NB4 (cell line): Measurements from ENCODE around the gene TNRC6A.
"Not testable (repeated sequence)": the region's sequence is repeated elsewhere in the genome, so short reads cannot be mapped to it uniquely, and the experiment has no call there.

Experiments used
- DNase-seq: peaks from one replicate; pipeline ENCODE4 v3.0.0; 2010; ENCODE audit warnings: low read depth
- H3K4me3 ChIP-seq: one replicate; pipeline ENCODE4 v1.5.1; 2011; ENCODE audit warnings: mild to moderate bottlenecking, low read depth, low read length, moderate library complexity
- CTCF ChIP-seq: IDR thresholded peaks from one replicate; pipeline ENCODE4 v1.5.1; 2012; ENCODE audit warnings: low read depth, low read length
- MAX ChIP-seq: IDR thresholded peaks from 2 replicates; pipeline ENCODE4 v1.6.1; 2011; ENCODE audit warnings: low read depth, low read length
- MYC ChIP-seq: IDR thresholded peaks from 2 replicates; pipeline ENCODE4 v1.6.1; 2011; ENCODE audit warnings: low read depth, low read length
- POLR2A ChIP-seq: IDR thresholded peaks from 2 replicates; pipeline ENCODE4 v1.6.1; 2011; ENCODE audit warnings: mild to moderate bottlenecking; ENCODE audit not compliant: insufficient read length; ENCODE audit errors: extremely low read depth

Gene TNRC6A

DNA sequence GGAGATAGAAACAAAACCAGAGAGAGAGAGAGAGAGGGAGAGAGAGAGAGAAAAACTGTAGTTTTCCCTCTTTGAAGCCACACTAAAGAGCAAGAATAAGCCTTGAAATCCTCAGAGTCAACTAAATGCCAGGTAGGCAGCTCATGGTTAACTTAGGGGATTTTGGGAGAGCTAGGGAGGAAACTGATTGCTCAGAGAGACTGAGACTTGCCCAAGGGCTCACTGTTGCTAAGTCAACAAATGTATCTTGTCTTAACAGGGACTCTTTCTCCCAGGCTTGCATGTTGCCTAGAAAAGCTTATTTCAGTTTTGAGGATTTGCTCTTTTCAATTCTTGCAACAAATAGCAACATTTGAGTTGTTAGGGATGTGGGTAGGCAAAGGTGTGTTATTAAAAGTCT is 111.8 kb downstream of the TNRC6A start:
- no peak overlapping the region for H3K4me3 ChIP-seq
- TF ChIP-seq MAX (no peak), POLR2A (no peak), MYC (no peak), CTCF (no peak)
- DNase-seq: no peak

- TF ChIP-seq POLR2A: no peak
- TF ChIP-seq CTCF: no peak
- no peak for TF ChIP-seq MAX
- TF ChIP-seq MYC: no peak
- DNase-seq: no peak
- no peak overlapping the region for H3K4me3 ChIP-seq
Measured at GRCh38 chr16:24844101-24845030, 114.9 kb downstream of the TNRC6A start.

DNA sequence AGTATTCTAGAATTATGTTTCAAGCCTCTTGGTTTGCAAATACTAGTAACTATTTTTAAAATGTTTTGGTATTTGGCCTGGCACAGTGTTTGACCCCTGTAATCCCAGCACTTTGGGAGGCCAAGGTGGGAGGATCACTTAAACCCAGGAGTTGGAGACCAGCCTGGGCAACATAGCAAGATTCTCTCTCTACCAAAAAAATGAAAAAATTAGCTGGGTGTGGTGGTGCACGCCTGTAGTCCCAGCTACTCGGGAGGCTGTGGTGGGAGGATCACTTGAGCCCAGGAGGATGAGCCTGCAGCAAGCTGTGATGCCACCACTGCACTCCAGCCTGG is 115.5 kb downstream of the TNRC6A start:
- DNase-seq, H3K4me3 ChIP-seq: not testable (repeated sequence)

DNA sequence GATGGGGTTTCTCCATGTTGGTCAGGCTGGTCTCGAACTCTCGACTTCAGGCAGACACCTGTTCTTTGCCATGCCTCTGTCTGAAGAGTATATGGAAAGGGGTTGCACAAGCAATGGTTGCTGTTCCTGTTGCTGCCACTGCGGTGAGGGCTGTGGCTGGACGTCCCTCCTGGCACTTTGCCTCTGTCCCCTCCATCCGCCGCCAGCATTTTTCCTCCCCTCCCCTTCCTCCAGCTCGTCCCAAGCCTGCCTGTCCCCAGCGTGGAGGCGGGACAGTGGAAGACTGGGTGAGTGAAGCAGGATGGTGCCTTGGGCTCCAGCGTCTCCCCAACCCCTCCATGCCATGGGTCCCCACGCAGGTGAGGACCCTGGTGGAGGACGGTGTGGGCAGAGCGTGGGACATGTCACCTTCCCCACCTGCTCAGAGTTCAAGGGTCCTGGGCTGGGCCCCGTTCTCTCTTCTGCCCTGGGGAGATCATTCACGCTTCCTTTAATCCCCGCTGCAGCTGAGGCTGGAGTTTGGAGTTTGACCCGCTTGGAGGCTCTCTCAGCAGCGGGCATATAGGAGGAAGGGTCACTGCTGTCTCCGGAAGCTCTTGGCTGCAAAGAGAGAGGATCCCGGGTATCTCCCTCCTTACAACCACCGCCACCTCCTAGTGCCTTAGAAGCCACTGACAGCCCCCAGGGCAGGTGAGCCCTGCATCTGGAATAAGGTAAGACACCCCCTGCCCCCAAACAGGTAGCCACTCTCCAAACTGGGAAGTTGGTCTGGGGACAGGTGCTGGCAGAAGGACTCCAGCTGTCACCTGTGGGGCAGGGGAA is 116.5 kb downstream of the TNRC6A start, which contains the start of gene SLC5A11:
Gene SLC5A11 (plus strand): TSS at position 238 of the 822 bp plus-strand sequence. CDS start 12,681 bp downstream, outside the sequence.
- DNase-seq: no peak
- no peak for TF ChIP-seq MAX
- TF ChIP-seq MYC: no peak
- TF ChIP-seq POLR2A: no peak
- no peak for TF ChIP-seq CTCF
- H3K4me3 ChIP-seq: no peak within 1 kb of the TSS

GRCh38 chr16:24846548-24847357 is 117.3 kb downstream of the TNRC6A start:
- DNase-seq: no peak
- H3K4me3 ChIP-seq: no peak overlapping the region
- TF ChIP-seq MAX (no peak), CTCF (no peak), POLR2A (no peak), MYC (no peak)
